HEK293 (cell line): ENCODE measurements around the gene HDDC3.

Source experiments
- HOXC10 ChIP-seq: sonication (generic); formaldehyde crosslinking; IDR thresholded peaks from 2 replicates; pipeline ENCODE4 v1.8.1; 2023; ENCODE audit warnings: mild to moderate bottlenecking, missing genetic modification reagents
- KLF16 ChIP-seq: fragments of 450-650 bp; formaldehyde crosslinking; IDR thresholded peaks from 2 replicates; pipeline ENCODE4 v1.5.1; 2017; ENCODE audit warnings: missing biosample characterization, missing genetic modification characterization
- MZF1 ChIP-seq: fragments of 450-650 bp; formaldehyde crosslinking; IDR thresholded peaks from 2 replicates; pipeline ENCODE4 v1.5.1; 2017; ENCODE audit warnings: missing biosample characterization, missing genetic modification characterization, borderline replicate concordance
- ZNF785 ChIP-seq: fragments of 450-650 bp; formaldehyde crosslinking; IDR thresholded peaks from 2 replicates; pipeline ENCODE4 v1.5.1; 2016; ENCODE audit warnings: missing biosample characterization, missing genetic modification characterization
- TF ChIP-seq, protein P1 (sequence below): fragments of 450-650 bp; formaldehyde crosslinking; IDR thresholded peaks from 2 replicates; pipeline ENCODE4 v1.5.1; 2016; ENCODE audit warnings: missing biosample characterization, missing genetic modification characterization

DNA sequence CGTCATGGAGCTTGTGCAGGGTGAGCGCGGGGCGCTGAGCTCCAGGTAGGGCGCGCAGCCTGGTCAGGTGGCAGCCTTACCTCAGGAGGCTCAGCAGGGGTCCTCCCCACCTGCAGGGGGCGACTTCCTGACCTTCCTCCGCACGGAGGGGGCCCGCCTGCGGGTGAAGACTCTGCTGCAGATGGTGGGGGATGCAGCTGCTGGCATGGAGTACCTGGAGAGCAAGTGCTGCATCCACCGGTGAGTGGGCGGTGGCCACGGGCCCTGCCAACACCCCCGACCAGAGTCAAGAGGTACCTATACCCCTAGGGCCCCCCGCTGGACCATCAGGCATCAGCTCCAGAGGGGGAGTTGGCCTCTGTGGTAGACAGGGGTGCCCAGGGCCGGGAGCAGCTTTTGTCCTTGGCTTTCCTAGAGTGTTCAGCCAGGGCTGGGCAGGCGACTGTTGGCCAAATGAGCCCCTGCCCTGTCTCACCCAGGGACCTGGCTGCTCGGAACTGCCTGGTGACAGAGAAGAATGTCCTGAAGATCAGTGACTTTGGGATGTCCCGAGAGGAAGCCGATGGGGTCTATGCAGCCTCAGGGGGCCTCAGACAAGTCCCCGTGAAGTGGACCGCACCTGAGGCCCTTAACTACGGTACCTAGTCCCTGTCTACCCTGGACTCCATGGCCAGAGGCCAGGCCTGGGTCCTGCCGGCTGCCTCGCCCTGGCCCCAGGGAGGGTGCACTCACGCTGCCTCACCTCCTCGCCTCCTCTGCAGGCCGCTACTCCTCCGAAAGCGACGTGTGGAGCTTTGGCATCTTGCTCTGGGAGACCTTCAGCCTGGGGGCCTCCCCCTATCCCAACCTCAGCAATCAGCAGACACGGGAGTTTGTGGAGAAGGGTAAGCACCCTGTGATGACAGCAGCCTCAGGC, 38.9 kb downstream of the HDDC3 start:
- TF ChIP-seq KLF16 (no peak), MZF1 (tag by site-specific recombination) (no peak), HOXC10 (CRISPR knock-in tag) (no peak), ZNF785 (tag by site-specific recombination) (no peak)
- TF ChIP-seq, protein P1, sequence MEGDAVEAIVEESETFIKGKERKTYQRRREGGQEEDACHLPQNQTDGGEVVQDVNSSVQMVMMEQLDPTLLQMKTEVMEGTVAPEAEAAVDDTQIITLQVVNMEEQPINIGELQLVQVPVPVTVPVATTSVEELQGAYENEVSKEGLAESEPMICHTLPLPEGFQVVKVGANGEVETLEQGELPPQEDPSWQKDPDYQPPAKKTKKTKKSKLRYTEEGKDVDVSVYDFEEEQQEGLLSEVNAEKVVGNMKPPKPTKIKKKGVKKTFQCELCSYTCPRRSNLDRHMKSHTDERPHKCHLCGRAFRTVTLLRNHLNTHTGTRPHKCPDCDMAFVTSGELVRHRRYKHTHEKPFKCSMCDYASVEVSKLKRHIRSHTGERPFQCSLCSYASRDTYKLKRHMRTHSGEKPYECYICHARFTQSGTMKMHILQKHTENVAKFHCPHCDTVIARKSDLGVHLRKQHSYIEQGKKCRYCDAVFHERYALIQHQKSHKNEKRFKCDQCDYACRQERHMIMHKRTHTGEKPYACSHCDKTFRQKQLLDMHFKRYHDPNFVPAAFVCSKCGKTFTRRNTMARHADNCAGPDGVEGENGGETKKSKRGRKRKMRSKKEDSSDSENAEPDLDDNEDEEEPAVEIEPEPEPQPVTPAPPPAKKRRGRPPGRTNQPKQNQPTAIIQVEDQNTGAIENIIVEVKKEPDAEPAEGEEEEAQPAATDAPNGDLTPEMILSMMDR (tag by site-specific recombination), result no peak
